ENCODE results near the gene LMF1. TPM values are rescaled to one million over a fixed set of nuclear protein-coding genes. Genes with fewer than 3 reads are reported as not detected.

The LMF1 gene
- polyA plus RNA-seq, 1 donor from 2014 or later: 16.2 TPM

DNA sequence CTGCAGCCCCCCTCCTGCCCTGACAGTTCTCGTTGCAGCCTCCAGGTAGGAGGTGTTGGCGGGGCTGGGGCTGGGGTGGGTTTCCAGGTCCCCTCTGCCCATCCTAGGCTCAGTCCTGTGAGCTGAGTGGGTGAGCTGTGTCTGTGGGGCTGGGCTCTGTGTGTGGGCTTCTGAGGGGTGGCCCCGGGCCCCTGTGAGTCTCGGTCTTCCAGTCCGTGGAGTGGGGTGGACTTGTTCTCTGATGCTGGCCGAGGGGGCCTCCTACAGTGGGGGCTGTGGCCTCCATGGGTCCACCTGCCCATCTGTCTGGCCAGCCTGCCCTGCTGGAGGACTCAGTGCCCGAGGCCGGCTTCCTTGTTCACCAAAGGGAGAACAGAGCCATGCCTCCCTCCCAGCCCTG lies 43.4 kb upstream of the LMF1 start:
- Histone ChIP-seq H3K27me3 (ENCODE audit: insufficient read depth, low read depth, low read length) (no peaks in the 10 kb centered on the region), H3K4me3 (ENCODE audit: low read length) (no peak overlapping the region), H3K4me2 (ENCODE audit: low read length) (no peak overlapping the region), H3K36me3 (ENCODE audit: insufficient read depth, low read length) (no peaks in the 10 kb centered on the region), H3F3A (ENCODE audit: insufficient read depth, low read length, poor library complexity, severe bottlenecking) (no peaks in the 10 kb centered on the region), H2AFZ (ENCODE audit: low read depth, low read length) (no peak overlapping the region), H4K20me1 (ENCODE audit: insufficient read depth) (no peaks in the 10 kb centered on the region), H3K27ac (ENCODE audit: low read length) (no peak overlapping the region), H3K9me2 (ENCODE audit: insufficient read depth, low read length) (no peaks in the 10 kb centered on the region), H3K9me3 (ENCODE audit: low read length) (no peaks in the 10 kb centered on the region), H3K9ac (ENCODE audit: low read length) (no peak overlapping the region), H3K79me2 (replicated peaks; ENCODE audit: insufficient read depth, low read length) (no peaks in the 10 kb centered on the region)
- TF ChIP-seq, protein P1, sequence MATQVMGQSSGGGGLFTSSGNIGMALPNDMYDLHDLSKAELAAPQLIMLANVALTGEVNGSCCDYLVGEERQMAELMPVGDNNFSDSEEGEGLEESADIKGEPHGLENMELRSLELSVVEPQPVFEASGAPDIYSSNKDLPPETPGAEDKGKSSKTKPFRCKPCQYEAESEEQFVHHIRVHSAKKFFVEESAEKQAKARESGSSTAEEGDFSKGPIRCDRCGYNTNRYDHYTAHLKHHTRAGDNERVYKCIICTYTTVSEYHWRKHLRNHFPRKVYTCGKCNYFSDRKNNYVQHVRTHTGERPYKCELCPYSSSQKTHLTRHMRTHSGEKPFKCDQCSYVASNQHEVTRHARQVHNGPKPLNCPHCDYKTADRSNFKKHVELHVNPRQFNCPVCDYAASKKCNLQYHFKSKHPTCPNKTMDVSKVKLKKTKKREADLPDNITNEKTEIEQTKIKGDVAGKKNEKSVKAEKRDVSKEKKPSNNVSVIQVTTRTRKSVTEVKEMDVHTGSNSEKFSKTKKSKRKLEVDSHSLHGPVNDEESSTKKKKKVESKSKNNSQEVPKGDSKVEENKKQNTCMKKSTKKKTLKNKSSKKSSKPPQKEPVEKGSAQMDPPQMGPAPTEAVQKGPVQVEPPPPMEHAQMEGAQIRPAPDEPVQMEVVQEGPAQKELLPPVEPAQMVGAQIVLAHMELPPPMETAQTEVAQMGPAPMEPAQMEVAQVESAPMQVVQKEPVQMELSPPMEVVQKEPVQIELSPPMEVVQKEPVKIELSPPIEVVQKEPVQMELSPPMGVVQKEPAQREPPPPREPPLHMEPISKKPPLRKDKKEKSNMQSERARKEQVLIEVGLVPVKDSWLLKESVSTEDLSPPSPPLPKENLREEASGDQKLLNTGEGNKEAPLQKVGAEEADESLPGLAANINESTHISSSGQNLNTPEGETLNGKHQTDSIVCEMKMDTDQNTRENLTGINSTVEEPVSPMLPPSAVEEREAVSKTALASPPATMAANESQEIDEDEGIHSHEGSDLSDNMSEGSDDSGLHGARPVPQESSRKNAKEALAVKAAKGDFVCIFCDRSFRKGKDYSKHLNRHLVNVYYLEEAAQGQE (IDR thresholded peaks at IDR 0.05; ENCODE audit: borderline replicate concordance): no peak
- no peak for TF ChIP-seq SMC3 (conservative IDR thresholded peaks at IDR 0.05; ENCODE audit: poor library complexity)
- no peak for TF ChIP-seq RAD21 (conservative IDR thresholded peaks at IDR 0.05)
- no peak for TF ChIP-seq EP300 (conservative IDR thresholded peaks at IDR 0.05; ENCODE audit: poor library complexity, severe bottlenecking)
- no peak for TF ChIP-seq EZH2 (IDR thresholded peaks at IDR 0.05; ENCODE audit: borderline replicate concordance, insufficient read depth, low read length, poor library complexity, severe bottlenecking)
- no peak for TF ChIP-seq TAF1 (IDR thresholded peaks at IDR 0.05; ENCODE audit: low read depth)

DNA sequence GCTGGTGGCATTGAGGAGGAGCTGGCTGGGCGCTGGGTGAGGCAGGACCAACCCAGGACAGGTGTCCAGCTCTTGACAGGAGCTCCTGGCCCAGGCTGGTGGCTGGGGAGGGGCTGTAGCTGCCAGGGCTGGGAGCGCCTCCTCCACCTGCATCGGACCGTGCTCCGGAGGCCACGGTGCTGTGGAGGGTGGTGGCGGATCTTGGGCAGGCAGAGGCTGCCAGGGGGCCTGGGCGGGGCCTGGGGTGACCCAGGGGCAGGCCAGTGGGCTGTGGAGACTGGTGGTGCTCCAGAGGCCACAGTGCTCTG lies 42.8 kb upstream of the LMF1 start:
- no peak overlapping the region for H3K27ac ChIP-seq (ENCODE audit: low read length)
- H3K9me2 ChIP-seq (ENCODE audit: insufficient read depth, low read length): no peaks in the 10 kb centered on the region
- H3F3A ChIP-seq (ENCODE audit: insufficient read depth, low read length, poor library complexity, severe bottlenecking): no peaks in the 10 kb centered on the region
- no peaks in the 10 kb centered on the region for H4K20me1 ChIP-seq (ENCODE audit: insufficient read depth)
- H3K9me3 ChIP-seq (ENCODE audit: low read length): no peaks in the 10 kb centered on the region
- no peak overlapping the region for H3K9ac ChIP-seq (ENCODE audit: low read length)
- H3K79me2 ChIP-seq (replicated peaks; ENCODE audit: insufficient read depth, low read length): no peaks in the 10 kb centered on the region
- H3K4me2 ChIP-seq (ENCODE audit: low read length): no peak overlapping the region
- H3K4me3 ChIP-seq (ENCODE audit: low read length): no peak overlapping the region
- H3K36me3 ChIP-seq (ENCODE audit: insufficient read depth, low read length): no peaks in the 10 kb centered on the region
- H2AFZ ChIP-seq (ENCODE audit: low read depth, low read length): no peak overlapping the region
- H3K27me3 ChIP-seq (ENCODE audit: insufficient read depth, low read depth, low read length): no peaks in the 10 kb centered on the region
- TF ChIP-seq, protein P2, sequence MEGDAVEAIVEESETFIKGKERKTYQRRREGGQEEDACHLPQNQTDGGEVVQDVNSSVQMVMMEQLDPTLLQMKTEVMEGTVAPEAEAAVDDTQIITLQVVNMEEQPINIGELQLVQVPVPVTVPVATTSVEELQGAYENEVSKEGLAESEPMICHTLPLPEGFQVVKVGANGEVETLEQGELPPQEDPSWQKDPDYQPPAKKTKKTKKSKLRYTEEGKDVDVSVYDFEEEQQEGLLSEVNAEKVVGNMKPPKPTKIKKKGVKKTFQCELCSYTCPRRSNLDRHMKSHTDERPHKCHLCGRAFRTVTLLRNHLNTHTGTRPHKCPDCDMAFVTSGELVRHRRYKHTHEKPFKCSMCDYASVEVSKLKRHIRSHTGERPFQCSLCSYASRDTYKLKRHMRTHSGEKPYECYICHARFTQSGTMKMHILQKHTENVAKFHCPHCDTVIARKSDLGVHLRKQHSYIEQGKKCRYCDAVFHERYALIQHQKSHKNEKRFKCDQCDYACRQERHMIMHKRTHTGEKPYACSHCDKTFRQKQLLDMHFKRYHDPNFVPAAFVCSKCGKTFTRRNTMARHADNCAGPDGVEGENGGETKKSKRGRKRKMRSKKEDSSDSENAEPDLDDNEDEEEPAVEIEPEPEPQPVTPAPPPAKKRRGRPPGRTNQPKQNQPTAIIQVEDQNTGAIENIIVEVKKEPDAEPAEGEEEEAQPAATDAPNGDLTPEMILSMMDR (IDR thresholded peaks at IDR 0.05; ENCODE audit: poor library complexity, severe bottlenecking): no peak
- TF ChIP-seq, protein P1 (IDR thresholded peaks at IDR 0.05; ENCODE audit: borderline replicate concordance): no peak
- TF ChIP-seq POLR2AphosphoS5 (IDR thresholded peaks at IDR 0.05): no peak

Measured in neural cell (in vitro differentiated cells).